ENCODE measurements around the gene RGS8. TPM values are rescaled to one million over a fixed set of nuclear protein-coding genes. Genes with fewer than 3 reads are reported as not detected.

The RGS8 gene
- total RNA-seq, 1 experiment from 2014 or later: 0.66 TPM

DNA sequence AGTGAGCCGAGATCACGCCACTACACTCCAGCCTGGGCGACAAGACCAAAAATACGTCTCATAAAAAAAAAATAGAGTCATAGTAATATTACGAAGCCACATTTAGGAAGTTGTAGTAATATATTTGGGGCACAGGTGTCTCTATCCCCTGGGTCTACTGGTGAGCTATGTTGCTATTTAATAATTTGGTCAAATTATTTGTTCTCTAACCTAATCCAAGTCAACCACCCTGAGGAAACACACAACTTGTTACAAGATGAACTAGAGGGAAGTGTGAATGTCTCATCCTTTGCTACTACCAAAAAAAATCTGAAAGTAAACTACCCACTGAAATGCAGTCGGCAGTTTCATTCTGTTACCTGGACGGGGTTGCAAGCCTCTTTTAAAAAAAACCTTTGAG lies 35.3 kb downstream of the RGS8 start:
- DNase-seq (ENCODE audit: low spot score): no peak
- POLR2A ChIA-PET: no interaction called here
- CTCF ChIA-PET: no interaction called here
- no peak for ATAC-seq
- TF ChIP-seq, protein P1, sequence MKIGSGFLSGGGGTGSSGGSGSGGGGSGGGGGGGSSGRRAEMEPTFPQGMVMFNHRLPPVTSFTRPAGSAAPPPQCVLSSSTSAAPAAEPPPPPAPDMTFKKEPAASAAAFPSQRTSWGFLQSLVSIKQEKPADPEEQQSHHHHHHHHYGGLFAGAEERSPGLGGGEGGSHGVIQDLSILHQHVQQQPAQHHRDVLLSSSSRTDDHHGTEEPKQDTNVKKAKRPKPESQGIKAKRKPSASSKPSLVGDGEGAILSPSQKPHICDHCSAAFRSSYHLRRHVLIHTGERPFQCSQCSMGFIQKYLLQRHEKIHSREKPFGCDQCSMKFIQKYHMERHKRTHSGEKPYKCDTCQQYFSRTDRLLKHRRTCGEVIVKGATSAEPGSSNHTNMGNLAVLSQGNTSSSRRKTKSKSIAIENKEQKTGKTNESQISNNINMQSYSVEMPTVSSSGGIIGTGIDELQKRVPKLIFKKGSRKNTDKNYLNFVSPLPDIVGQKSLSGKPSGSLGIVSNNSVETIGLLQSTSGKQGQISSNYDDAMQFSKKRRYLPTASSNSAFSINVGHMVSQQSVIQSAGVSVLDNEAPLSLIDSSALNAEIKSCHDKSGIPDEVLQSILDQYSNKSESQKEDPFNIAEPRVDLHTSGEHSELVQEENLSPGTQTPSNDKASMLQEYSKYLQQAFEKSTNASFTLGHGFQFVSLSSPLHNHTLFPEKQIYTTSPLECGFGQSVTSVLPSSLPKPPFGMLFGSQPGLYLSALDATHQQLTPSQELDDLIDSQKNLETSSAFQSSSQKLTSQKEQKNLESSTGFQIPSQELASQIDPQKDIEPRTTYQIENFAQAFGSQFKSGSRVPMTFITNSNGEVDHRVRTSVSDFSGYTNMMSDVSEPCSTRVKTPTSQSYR (CRISPR knock-in tag; IDR thresholded peaks at IDR 0.05): no peak
- TF ChIP-seq CREM (CRISPR knock-in tag; IDR thresholded peaks at IDR 0.05) (no peak), ELF4 (CRISPR knock-in tag; IDR thresholded peaks at IDR 0.05; ENCODE audit: low read depth) (no peak), ETV6 (CRISPR knock-in tag; IDR thresholded peaks at IDR 0.05) (no peak), ZNF396 (CRISPR knock-in tag; IDR thresholded peaks at IDR 0.05; ENCODE audit: borderline replicate concordance) (no peak), GTF2I (CRISPR knock-in tag; conservative IDR thresholded peaks at IDR 0.05) (no peak), ZNF138 (CRISPR knock-in tag; conservative IDR thresholded peaks at IDR 0.05) (no peak)
- TF ChIP-seq, protein P2, sequence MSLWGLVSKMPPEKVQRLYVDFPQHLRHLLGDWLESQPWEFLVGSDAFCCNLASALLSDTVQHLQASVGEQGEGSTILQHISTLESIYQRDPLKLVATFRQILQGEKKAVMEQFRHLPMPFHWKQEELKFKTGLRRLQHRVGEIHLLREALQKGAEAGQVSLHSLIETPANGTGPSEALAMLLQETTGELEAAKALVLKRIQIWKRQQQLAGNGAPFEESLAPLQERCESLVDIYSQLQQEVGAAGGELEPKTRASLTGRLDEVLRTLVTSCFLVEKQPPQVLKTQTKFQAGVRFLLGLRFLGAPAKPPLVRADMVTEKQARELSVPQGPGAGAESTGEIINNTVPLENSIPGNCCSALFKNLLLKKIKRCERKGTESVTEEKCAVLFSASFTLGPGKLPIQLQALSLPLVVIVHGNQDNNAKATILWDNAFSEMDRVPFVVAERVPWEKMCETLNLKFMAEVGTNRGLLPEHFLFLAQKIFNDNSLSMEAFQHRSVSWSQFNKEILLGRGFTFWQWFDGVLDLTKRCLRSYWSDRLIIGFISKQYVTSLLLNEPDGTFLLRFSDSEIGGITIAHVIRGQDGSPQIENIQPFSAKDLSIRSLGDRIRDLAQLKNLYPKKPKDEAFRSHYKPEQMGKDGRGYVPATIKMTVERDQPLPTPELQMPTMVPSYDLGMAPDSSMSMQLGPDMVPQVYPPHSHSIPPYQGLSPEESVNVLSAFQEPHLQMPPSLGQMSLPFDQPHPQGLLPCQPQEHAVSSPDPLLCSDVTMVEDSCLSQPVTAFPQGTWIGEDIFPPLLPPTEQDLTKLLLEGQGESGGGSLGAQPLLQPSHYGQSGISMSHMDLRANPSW (CRISPR knock-in tag; conservative IDR thresholded peaks at IDR 0.05; ENCODE audit: low read depth): no peak
- TF ChIP-seq, protein P3, sequence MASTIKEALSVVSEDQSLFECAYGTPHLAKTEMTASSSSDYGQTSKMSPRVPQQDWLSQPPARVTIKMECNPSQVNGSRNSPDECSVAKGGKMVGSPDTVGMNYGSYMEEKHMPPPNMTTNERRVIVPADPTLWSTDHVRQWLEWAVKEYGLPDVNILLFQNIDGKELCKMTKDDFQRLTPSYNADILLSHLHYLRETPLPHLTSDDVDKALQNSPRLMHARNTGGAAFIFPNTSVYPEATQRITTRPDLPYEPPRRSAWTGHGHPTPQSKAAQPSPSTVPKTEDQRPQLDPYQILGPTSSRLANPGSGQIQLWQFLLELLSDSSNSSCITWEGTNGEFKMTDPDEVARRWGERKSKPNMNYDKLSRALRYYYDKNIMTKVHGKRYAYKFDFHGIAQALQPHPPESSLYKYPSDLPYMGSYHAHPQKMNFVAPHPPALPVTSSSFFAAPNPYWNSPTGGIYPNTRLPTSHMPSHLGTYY (CRISPR knock-in tag; IDR thresholded peaks at IDR 0.05): no peak
- TF ChIP-seq, protein P4, sequence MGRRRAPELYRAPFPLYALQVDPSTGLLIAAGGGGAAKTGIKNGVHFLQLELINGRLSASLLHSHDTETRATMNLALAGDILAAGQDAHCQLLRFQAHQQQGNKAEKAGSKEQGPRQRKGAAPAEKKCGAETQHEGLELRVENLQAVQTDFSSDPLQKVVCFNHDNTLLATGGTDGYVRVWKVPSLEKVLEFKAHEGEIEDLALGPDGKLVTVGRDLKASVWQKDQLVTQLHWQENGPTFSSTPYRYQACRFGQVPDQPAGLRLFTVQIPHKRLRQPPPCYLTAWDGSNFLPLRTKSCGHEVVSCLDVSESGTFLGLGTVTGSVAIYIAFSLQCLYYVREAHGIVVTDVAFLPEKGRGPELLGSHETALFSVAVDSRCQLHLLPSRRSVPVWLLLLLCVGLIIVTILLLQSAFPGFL (CRISPR knock-in tag; IDR thresholded peaks at IDR 0.05; ENCODE audit: borderline replicate concordance): no peak
- TF ChIP-seq, protein P5, sequence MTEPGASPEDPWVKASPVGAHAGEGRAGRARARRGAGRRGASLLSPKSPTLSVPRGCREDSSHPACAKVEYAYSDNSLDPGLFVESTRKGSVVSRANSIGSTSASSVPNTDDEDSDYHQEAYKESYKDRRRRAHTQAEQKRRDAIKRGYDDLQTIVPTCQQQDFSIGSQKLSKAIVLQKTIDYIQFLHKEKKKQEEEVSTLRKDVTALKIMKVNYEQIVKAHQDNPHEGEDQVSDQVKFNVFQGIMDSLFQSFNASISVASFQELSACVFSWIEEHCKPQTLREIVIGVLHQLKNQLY (CRISPR knock-in tag; IDR thresholded peaks at IDR 0.05): no peak
- Mint-ChIP-seq H3K9me3 (peaks cover 15% of the 10 kb centered on the region), H3K27me3 (ENCODE audit: low read depth) (no peaks in the 10 kb centered on the region; the same call in 1 of the 2 replicates), H3K36me3 (no peaks in the 10 kb centered on the region), H3K4me1 (no peaks in the 10 kb centered on the region), H3K27ac (no peak overlapping the region), H3K4me3 (no peak overlapping the region)

DNA sequence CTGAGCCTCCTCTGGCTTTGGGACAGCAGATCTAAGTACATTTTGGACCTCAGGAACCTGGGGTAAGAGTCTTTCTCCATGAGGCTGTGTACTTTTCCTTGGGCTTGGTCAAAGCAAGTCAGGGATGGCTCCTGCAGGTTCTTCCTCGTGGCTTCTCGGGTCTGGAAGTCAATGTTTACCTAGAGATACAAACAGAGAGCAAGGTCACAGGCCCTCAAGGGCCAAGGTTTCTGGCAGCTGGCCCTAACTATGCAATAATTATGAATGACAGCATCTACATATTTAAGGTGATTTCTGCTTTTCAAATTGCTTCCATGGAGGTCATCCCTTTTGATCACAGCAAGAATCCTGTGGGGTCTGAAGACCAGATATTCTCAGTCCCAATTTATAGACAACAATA lies 37.6 kb downstream of the RGS8 start:
- H3K27ac Mint-ChIP-seq: no peak overlapping the region
- CTCF ChIA-PET: no interaction called here
- DNase-seq (ENCODE audit: low spot score) (no peak), ATAC-seq (no peak)
- H3K9me3 Mint-ChIP-seq: peaks cover 20% of the 10 kb centered on the region
- 0 out of 2 replicates have a peak, but pooled peaks cover 3% of the 10 kb centered on the region for H3K36me3 Mint-ChIP-seq
- no peak overlapping the region for H3K4me3 Mint-ChIP-seq
- POLR2A ChIA-PET: no interaction called here
- no peaks in the 10 kb centered on the region for H3K4me1 Mint-ChIP-seq
- H3K27me3 Mint-ChIP-seq (ENCODE audit: low read depth): no peaks in the 10 kb centered on the region; the same call in 1 of the 2 replicates
- TF ChIP-seq, protein P6, sequence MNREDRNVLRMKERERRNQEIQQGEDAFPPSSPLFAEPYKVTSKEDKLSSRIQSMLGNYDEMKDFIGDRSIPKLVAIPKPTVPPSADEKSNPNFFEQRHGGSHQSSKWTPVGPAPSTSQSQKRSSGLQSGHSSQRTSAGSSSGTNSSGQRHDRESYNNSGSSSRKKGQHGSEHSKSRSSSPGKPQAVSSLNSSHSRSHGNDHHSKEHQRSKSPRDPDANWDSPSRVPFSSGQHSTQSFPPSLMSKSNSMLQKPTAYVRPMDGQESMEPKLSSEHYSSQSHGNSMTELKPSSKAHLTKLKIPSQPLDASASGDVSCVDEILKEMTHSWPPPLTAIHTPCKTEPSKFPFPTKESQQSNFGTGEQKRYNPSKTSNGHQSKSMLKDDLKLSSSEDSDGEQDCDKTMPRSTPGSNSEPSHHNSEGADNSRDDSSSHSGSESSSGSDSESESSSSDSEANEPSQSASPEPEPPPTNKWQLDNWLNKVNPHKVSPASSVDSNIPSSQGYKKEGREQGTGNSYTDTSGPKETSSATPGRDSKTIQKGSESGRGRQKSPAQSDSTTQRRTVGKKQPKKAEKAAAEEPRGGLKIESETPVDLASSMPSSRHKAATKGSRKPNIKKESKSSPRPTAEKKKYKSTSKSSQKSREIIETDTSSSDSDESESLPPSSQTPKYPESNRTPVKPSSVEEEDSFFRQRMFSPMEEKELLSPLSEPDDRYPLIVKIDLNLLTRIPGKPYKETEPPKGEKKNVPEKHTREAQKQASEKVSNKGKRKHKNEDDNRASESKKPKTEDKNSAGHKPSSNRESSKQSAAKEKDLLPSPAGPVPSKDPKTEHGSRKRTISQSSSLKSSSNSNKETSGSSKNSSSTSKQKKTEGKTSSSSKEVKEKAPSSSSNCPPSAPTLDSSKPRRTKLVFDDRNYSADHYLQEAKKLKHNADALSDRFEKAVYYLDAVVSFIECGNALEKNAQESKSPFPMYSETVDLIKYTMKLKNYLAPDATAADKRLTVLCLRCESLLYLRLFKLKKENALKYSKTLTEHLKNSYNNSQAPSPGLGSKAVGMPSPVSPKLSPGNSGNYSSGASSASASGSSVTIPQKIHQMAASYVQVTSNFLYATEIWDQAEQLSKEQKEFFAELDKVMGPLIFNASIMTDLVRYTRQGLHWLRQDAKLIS (CRISPR knock-in tag; IDR thresholded peaks at IDR 0.05; ENCODE audit: borderline replicate concordance): no peak

Data from WTC11 (cell line).